Stomach (tissue), 9 donors: ENCODE data around the gene ADD3. TPM values are rescaled to one million over a fixed set of nuclear protein-coding genes. Genes with fewer than 3 reads are reported as not detected.

Experiments used
- DNase-seq, 2 donors: peaks; one replicate each; pipeline versions ENCODE4 v3.0.0 to v3.0.0-alpha.2; 2013 to 2019
- H3K27ac ChIP-seq, 5 donors: fragments of 200-600 bp in 4 of 5; sonication (generic) in 4 of 5; one replicate each; pipeline ENCODE4 v1.5.1; 2013 to 2019; ENCODE audit warnings: mild to moderate bottlenecking in 1 of 5, moderate library complexity in 1 of 5
- H3K27me3 ChIP-seq, 3 donors: fragments of 200-600 bp; sonication (generic); one replicate each; pipeline ENCODE4 v1.5.1; 2017 to 2019; ENCODE audit warnings: mixed run types in 1 of 3
- H3K36me3 ChIP-seq, 4 donors: fragments of 200-600 bp; sonication (generic); 1 replicate in 3 of 4; 2 replicates in 1 of 4; pipeline ENCODE4 v1.5.1; 2016 to 2019
- H3K4me1 ChIP-seq, 4 donors: fragments of 200-600 bp; sonication (generic); one replicate each; pipeline ENCODE4 v1.5.1; 2016 to 2019
- H3K4me3 ChIP-seq, 4 donors: fragments of 200-600 bp; sonication (generic) in 3 of 4; one replicate each; pipeline ENCODE4 v1.5.1; 2016 to 2019; ENCODE audit warnings: mild to moderate bottlenecking in 1 of 4
- H3K9me3 ChIP-seq, 4 donors: fragments of 200-600 bp; sonication (generic); one replicate each; pipeline ENCODE4 v1.5.1; 2016 to 2019
- EP300 ChIP-seq: sonication (generic); formaldehyde crosslinking; IDR thresholded peaks from one replicate; pipeline ENCODE4 v1.6.1; 2017; ENCODE audit warnings: antibody characterized with exemption
- POLR2A ChIP-seq, 4 donors: fragments of 450-650 bp; IDR thresholded peaks; one replicate each; pipeline ENCODE4 v1.6.1; 2016; ENCODE audit warnings: antibody characterized with exemption in 4 of 4, control low read depth in 2 of 4, mild to moderate bottlenecking in 1 of 4, moderate library complexity in 1 of 4
- POLR2AphosphoS5 ChIP-seq, 3 donors: sonication (generic); formaldehyde crosslinking; IDR thresholded peaks; one replicate each; pipeline ENCODE4 v1.6.1; 2016; ENCODE audit warnings: antibody characterized with exemption in 3 of 3
- WGBS, 5 donors: extraction: QIAGEN DNeasy Blood & Tissue Kit in 3 of 5; methylation state at CpG; one replicate each; pipeline versions ENCODE4 v1.1.5 to v1.1.7; 2013 to 2018; 5-methylcytosine and 5-hydroxymethylcytosine counted together
- intact Hi-C: fragments of 100-400 bp; cut with DNase I; formaldehyde crosslinking; loops from one replicate; pipeline ENCODE4 v1.15.1; 2023; ENCODE audit warnings: low total_unique reads
- polyA plus RNA-seq, 3 donors: library from polyadenylated mRNA; stranded (reverse); fragments of 200-250 nt; gene quantifications; one replicate each; pipeline ENCODE4 v1.2.3, GENCODE V29; 2013
- total RNA-seq, 5 donors: library from RNA; depleted of rRNA; stranded (reverse); fragments of >200 nt; gene quantifications; one replicate each; pipeline versions ENCODE4 v1.1.0 to v1.2.3, GENCODE V29; 2014 to 2016
- TF ChIP-seq, protein P1 (sequence below), 7 experiments: fragments of 450-650 bp in 4 of 7; fragments of 200-600 bp in 3 of 7; sonication (generic) in 3 of 7; IDR thresholded peaks; one replicate each; pipeline ENCODE4 v1.5.1; 2016 to 2019; ENCODE audit warnings: antibody characterized with exemption in 7 of 7, control low read depth in 2 of 7, mild to moderate bottlenecking in 1 of 7
- donor health status: healthy with polysubstance abuse.
- donor health status: Bipolar disorder and iron deficiency.
- donor health status: healthy.

ADD3 gene
- total and polyA plus RNA-seq, 8 donors: 22.9 to 600 (median 80.3) TPM

DNA sequence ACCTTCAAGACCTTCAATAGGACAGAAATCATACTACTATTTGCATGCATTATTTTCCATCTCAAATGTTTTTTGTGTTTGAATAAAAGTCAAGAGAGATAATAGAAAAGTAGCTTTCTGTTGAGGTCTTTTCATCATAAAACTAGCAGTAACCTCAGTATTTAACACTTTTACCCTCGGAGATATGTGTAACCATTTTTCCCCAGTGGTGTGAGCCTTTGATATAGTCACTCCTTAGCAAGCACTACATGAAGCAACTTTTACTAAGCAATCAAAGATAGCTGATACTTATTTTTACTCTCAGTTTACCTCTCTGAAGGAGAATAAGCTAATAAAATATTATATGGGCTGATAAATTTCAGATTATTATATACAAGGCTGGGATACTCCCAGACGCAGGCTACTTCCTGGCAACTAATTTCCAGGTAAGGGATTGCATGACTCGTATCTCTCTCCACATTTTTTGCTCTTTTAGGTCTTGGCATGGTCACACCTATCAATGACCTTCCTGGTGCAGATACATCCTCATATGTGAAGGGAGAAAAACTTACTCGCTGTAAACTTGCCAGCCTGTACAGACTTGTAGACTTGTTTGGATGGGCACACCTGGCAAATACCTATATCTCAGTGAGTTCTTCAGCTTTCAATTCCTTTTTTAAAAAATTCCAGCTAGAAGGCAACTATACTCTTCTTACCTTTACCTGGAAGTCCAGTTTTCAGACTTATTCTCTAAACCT, 108.2 kb downstream of the ADD3 start:
- no peak overlapping the region for H3K4me3 ChIP-seq
- H3K27me3 ChIP-seq: no peaks in the 10 kb centered on the region
- TF ChIP-seq, protein P1, sequence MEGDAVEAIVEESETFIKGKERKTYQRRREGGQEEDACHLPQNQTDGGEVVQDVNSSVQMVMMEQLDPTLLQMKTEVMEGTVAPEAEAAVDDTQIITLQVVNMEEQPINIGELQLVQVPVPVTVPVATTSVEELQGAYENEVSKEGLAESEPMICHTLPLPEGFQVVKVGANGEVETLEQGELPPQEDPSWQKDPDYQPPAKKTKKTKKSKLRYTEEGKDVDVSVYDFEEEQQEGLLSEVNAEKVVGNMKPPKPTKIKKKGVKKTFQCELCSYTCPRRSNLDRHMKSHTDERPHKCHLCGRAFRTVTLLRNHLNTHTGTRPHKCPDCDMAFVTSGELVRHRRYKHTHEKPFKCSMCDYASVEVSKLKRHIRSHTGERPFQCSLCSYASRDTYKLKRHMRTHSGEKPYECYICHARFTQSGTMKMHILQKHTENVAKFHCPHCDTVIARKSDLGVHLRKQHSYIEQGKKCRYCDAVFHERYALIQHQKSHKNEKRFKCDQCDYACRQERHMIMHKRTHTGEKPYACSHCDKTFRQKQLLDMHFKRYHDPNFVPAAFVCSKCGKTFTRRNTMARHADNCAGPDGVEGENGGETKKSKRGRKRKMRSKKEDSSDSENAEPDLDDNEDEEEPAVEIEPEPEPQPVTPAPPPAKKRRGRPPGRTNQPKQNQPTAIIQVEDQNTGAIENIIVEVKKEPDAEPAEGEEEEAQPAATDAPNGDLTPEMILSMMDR (IDR thresholded peaks at IDR 0.05): no peak
- TF ChIP-seq POLR2AphosphoS5 (IDR thresholded peaks at IDR 0.05) (no peak), EP300 (no peak), POLR2A (IDR thresholded peaks at IDR 0.05) (no peak)
- H3K36me3 ChIP-seq: peaks cover 28 to 84% (median 79%) of the 10 kb centered on the region in 4 donors
- intact Hi-C loops: no loop called here
- no peak overlapping the region for H3K27ac ChIP-seq
- no peaks in the 10 kb centered on the region for H3K9me3 ChIP-seq
- no peaks in the 10 kb centered on the region for H3K4me1 ChIP-seq
- WGBS, 5 donors: 86 to 94% (median 92%) methylated on average over 4 of the region's 4 CpGs
- DNase-seq: no peak

DNA sequence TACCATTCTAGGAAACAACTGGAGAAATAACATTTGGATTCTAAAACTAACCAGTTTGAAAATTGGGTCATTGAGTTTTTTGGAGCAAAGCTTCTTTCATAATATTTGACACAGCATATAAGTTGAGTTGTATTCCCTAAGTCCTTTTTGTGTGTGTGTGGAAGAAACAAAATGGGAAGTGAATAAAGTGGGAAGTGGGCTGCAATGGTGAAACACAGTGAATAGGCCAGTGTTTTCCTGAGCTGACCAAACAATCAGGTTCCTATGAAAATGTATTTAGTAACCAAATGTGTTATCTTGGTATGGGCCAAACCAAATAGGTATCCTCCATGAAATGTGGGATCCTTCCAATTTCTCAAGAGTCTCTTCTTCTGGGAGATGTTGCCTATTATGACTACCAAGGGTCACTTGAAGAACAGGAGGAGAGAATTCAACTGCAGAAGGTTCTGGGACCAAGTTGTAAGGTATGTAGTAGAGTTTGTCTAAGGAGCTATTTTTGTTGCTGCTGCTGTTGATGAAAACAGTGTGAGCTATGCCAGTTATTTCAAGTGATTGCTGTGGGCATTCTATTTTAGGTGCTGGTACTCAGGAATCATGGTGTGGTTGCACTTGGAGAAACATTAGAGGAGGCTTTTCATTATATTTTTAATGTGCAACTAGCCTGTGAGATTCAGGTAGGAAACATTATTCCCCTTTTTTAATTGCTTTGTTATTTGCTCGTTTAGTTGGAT, 111.3 kb downstream of the ADD3 start:
- Histone ChIP-seq H3K36me3 (peaks cover 24 to 92% (median 82%) of the 10 kb centered on the region in 4 donors), H3K4me1 (no peaks in the 10 kb centered on the region), H3K27ac (no peak overlapping the region), H3K4me3 (no peak overlapping the region), H3K9me3 (no peaks in the 10 kb centered on the region), H3K27me3 (no peaks in the 10 kb centered on the region)
- intact Hi-C loops: no loop called here
- DNase-seq: no peak
- whole genome bisulfite sequencing, 5 donors: 68 to 93% (median 86%) methylated on average over 1 of the region's 1 CpG
- TF ChIP-seq POLR2A (IDR thresholded peaks at IDR 0.05) (no peak), POLR2AphosphoS5 (IDR thresholded peaks at IDR 0.05) (no peak), EP300 (no peak)
- TF ChIP-seq, protein P1 (IDR thresholded peaks at IDR 0.05): no peak

DNA sequence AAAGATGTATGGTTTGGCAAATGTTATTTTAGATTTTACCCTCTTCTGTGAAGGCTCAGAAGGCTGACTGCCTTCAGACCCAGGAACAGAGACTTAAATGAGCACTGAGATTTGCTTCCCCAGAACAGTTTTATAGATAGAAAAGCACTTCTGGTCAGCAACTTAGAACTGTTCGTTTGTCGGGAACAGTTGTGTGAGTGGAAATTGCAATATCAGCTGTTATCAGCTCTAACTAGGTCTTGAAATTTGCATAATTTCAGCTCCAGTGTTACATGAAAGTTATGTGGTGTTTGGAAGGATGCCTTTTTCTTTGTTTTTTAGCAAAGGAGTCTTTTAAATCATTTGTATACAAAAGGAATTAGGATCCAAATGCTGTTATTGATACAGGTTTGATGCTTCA, 115.8 kb downstream of the ADD3 start:
- intact Hi-C loops: no loop called here
- Histone ChIP-seq H3K4me1 (no peaks in the 10 kb centered on the region), H3K27me3 (no peaks in the 10 kb centered on the region), H3K27ac (no peak overlapping the region), H3K9me3 (no peaks in the 10 kb centered on the region), H3K4me3 (no peak overlapping the region), H3K36me3 (peaks cover 18 to 92% (median 85%) of the 10 kb centered on the region in 4 donors)
- TF ChIP-seq EP300 (no peak), POLR2A (IDR thresholded peaks at IDR 0.05) (no peak), POLR2AphosphoS5 (IDR thresholded peaks at IDR 0.05) (no peak)
- TF ChIP-seq, protein P1 (IDR thresholded peaks at IDR 0.05): no peak
- no peak for DNase-seq
- WGBS, 5 donors: 78 to 87% (median 85%) methylated on average over 2 of the region's 2 CpGs

DNA sequence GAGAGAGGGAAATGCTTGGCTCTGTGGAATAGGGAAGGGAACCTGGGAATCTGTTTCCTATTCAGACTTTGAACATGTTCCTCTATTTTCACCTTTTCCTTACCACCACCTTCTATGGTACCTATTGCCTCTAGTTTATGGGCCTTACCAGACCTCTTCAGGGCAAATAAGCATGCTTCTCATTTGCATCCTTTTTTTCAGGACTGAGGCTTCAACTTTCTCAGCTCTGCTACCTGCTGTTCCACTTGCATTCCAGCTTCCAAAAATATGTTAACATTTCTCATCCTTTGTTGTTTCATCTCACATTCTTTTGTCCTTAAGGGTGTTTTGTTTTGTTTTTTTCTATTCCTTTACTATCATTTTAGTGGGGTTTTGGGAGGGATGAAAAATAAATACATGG, 121.7 kb downstream of the ADD3 start:
- Histone ChIP-seq H3K9me3 (no peaks in the 10 kb centered on the region), H3K36me3 (peaks cover 11 to 94% (median 87%) of the 10 kb centered on the region in 4 donors), H3K4me3 (no peak overlapping the region), H3K27ac (no peak overlapping the region), H3K4me1 (no peaks in the 10 kb centered on the region), H3K27me3 (no peaks in the 10 kb centered on the region)
- intact Hi-C loops: no loop called here
- DNase-seq: no peak
- no peak for TF ChIP-seq EP300
- TF ChIP-seq POLR2A (IDR thresholded peaks at IDR 0.05): no peak
- no peak for TF ChIP-seq POLR2AphosphoS5 (IDR thresholded peaks at IDR 0.05)
- TF ChIP-seq, protein P1 (IDR thresholded peaks at IDR 0.05): no peak
